ENCODE measurements around the gene CAMSAP2.

The CAMSAP2 gene

GRCh38 chr1:200872446-200873115 is 133.9 kb downstream of the CAMSAP2 start, which contains the start of gene GPR25:
GPR25 (plus strand) TSS chr1:200872981; CDS start chr1:200873038, 57 bp downstream.
- H3K4me3 ChIP-seq (ENCODE audit: low read depth, low read length): no peak within 1 kb of the TSS
- in situ Hi-C loops (cut with HindIII; ENCODE audit: low sequenced_read_pairs): no loop called here
- no peak for TF ChIP-seq CTCF (IDR thresholded peaks at IDR 0.05; ENCODE audit: low read depth, low read length)
- no peak for DNase-seq (ENCODE audit: low read depth, low spot score)

- TF ChIP-seq CTCF (IDR thresholded peaks at IDR 0.05; ENCODE audit: low read depth, low read length): no peak
- no peak overlapping the region for H3K4me3 ChIP-seq (ENCODE audit: low read depth, low read length)
- in situ Hi-C loops (cut with HindIII; ENCODE audit: low sequenced_read_pairs): no loop called here
- DNase-seq (ENCODE audit: low read depth, low spot score): no peak
Measured at GRCh38 chr1:200873116-200873670, 134.5 kb downstream of the CAMSAP2 start.

GRCh38 chr1:200873671-200874397 is 135.1 kb downstream of the CAMSAP2 start:
- in situ Hi-C loops (cut with HindIII; ENCODE audit: low sequenced_read_pairs): no loop called here
- no peak for DNase-seq (ENCODE audit: low read depth, low spot score)
- no peak for TF ChIP-seq CTCF (IDR thresholded peaks at IDR 0.05; ENCODE audit: low read depth, low read length)
- H3K4me3 ChIP-seq (ENCODE audit: low read depth, low read length): no peak overlapping the region

GRCh38 chr1:200874694-200875093 is 136.0 kb downstream of the CAMSAP2 start:
- H3K4me3 ChIP-seq (ENCODE audit: low read depth, low read length): no peak overlapping the region
- in situ Hi-C loops (cut with HindIII; ENCODE audit: low sequenced_read_pairs): no loop called here
- TF ChIP-seq CTCF (IDR thresholded peaks at IDR 0.05; ENCODE audit: low read depth, low read length): no peak
- DNase-seq (ENCODE audit: low read depth, low spot score): no peak

GRCh38 chr1:200875416-200875815 is 136.7 kb downstream of the CAMSAP2 start:
- in situ Hi-C loops (cut with HindIII; ENCODE audit: low sequenced_read_pairs): no loop called here
- no peak overlapping the region for H3K4me3 ChIP-seq (ENCODE audit: low read depth, low read length)
- no peak for DNase-seq (ENCODE audit: low read depth, low spot score)

GRCh38 chr1:200877010-200877409 is 138.3 kb downstream of the CAMSAP2 start:
- H3K4me3 ChIP-seq (ENCODE audit: low read depth, low read length): no peak overlapping the region
- no peak for TF ChIP-seq CTCF (IDR thresholded peaks at IDR 0.05; ENCODE audit: low read depth, low read length)
- in situ Hi-C loops (cut with HindIII; ENCODE audit: low sequenced_read_pairs): no loop called here
- no peak for DNase-seq (ENCODE audit: low read depth, low spot score)

More at GRCh38 chr1:200875416-200875815, 136.7 kb downstream of the CAMSAP2 start:
- no peak for TF ChIP-seq CTCF (IDR thresholded peaks at IDR 0.05; ENCODE audit: low read depth, low read length)
